OCI-LY1 (cell line): ENCODE data around the gene TBC1D10A.
"Not testable (repeated sequence)": the region's sequence is repeated elsewhere in the genome, so short reads cannot be mapped to it uniquely, and the experiment has no call there.

Experiments used
- H2AFZ ChIP-seq: fragments of 200-600 bp; sonication (generic), shearing (Covaris generic); 2 replicates; pipeline ENCODE4 v1.6.0; 2014; ENCODE audit warnings: antibody characterized with exemption, mild to moderate bottlenecking, low read length
- H3F3A ChIP-seq: fragments of 200-600 bp; sonication (generic), shearing (Covaris generic); 2 replicates; pipeline ENCODE4 v1.6.0; 2014; ENCODE audit warnings: mild to moderate bottlenecking, antibody characterized with exemption, low read length, moderate library complexity; ENCODE audit not compliant: insufficient read depth
- H3K27ac ChIP-seq: fragments of 200-600 bp; sonication (generic); 2 replicates; pipeline ENCODE4 v1.5.1; 2014; ENCODE audit warnings: low read length, mixed run types, mild to moderate bottlenecking, low read depth; ENCODE audit not compliant: poor library complexity, severe bottlenecking
- H3K27me3 ChIP-seq: fragments of 200-600 bp; sonication (generic); 2 replicates; pipeline ENCODE4 v1.6.0; 2014; ENCODE audit warnings: antibody characterized with exemption, mild to moderate bottlenecking, low read length, moderate library complexity; ENCODE audit not compliant: insufficient read depth
- H3K36me3 ChIP-seq: fragments of 200-600 bp; sonication (generic); 2 replicates; pipeline ENCODE4 v1.6.1; 2014; ENCODE audit warnings: mild to moderate bottlenecking, antibody characterized with exemption, low read length, moderate library complexity, mixed read lengths; ENCODE audit not compliant: insufficient read depth
- H3K4me1 ChIP-seq: fragments of 200-600 bp; sonication (generic); 2 replicates; pipeline ENCODE4 v1.5.1; 2014; ENCODE audit warnings: mild to moderate bottlenecking, low read length, moderate library complexity; ENCODE audit not compliant: insufficient read depth, severe bottlenecking
- H3K4me2 ChIP-seq: fragments of 200-600 bp; sonication (generic), shearing (Covaris generic); 2 replicates; pipeline ENCODE4 v1.6.1; 2014; ENCODE audit warnings: low read length
- H3K4me3 ChIP-seq: fragments of 200-600 bp; sonication (generic); 2 replicates; pipeline ENCODE4 v1.5.1; 2014; ENCODE audit warnings: low read length, low read depth, mild to moderate bottlenecking, mixed read lengths; ENCODE audit not compliant: poor library complexity, severe bottlenecking
- H3K79me2 ChIP-seq: fragments of 200-600 bp; shearing (Covaris generic); 2 replicates; pipeline ENCODE4 v1.6.1; 2016; ENCODE audit warnings: mixed run types, low read length, mixed read lengths; ENCODE audit not compliant: insufficient read depth
- H3K9ac ChIP-seq: fragments of 200-600 bp; sonication (generic), shearing (Covaris generic); 2 replicates; pipeline ENCODE4 v1.6.1; 2014; ENCODE audit warnings: mild to moderate bottlenecking, low read length, mixed read lengths
- H3K9me2 ChIP-seq: fragments of 200-600 bp; sonication (generic), shearing (Covaris generic); 2 replicates; pipeline ENCODE4 v1.6.1; 2014; ENCODE audit warnings: low read depth, mild to moderate bottlenecking, low read length, mixed read lengths
- H3K9me3 ChIP-seq: fragments of 200-600 bp; shearing (Covaris generic); 2 replicates; pipeline ENCODE4 v1.6.1; 2014; ENCODE audit warnings: low read length, mixed read lengths
- H4K20me1 ChIP-seq: fragments of 200-600 bp; sonication (generic), shearing (Covaris generic); 2 replicates; pipeline ENCODE4 v1.6.0; 2016; ENCODE audit warnings: mild to moderate bottlenecking, low read length; ENCODE audit not compliant: insufficient read depth
- EZH2 ChIP-seq: fragments of 200-600 bp; sonication (generic), shearing (Covaris generic); IDR thresholded peaks from 2 replicates; pipeline ENCODE4 v1.8.0; 2017; ENCODE audit warnings: borderline replicate concordance, mixed run types, mild to moderate bottlenecking, antibody characterized with exemption, low read length, moderate library complexity, mixed read lengths
- TF ChIP-seq, protein P1 (sequence below): fragments of 200-600 bp; sonication (generic), shearing (Covaris generic); IDR thresholded peaks from 2 replicates; pipeline ENCODE4 v1.5.1; 2017; ENCODE audit warnings: mild to moderate bottlenecking, antibody characterized with exemption, low read length, moderate library complexity, mixed read lengths

TBC1D10A gene

DNA sequence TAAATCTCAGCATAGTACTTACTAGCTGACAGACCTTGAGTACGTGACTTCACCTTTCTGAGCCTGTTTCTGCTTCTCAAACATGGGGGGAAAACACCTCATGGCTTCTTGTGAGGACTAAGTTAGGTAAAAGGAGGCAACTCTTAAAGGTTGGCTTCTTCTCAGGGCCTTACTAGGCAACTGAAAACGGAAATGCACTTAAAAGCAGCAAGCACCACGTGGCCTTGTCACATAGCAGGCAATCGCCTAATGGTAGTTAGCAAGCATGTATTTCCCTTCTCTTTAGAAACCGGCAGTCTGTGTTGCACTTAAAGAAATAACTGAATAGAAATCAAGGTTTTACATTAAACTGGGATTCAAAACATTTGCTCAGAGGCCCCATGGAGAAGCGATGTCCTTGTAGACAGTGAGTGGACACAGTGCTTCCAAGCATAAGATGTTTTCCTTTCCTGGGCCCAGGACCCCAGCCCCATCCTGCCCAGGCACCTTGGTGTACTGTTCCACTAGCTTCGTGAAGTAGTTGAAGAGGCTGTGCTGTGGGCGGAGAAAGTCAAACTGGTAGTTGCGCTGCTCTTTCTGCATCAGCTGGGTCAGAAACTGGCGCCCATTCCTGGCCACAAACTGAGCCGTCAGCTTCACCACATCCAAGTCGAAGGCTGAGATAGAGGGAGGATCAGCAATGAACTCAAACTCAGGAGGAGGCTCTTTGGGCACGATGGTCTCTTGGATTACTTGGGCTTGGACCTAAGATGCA, 17.9 kb upstream of the TBC1D10A start:
- Histone ChIP-seq H3K4me3 (no peak overlapping the region), H4K20me1 (no peaks in the 10 kb centered on the region), H3K27ac (no peak overlapping the region), H3K9me2 (no peaks in the 10 kb centered on the region), H3K4me1 (no peaks in the 10 kb centered on the region), H3K27me3 (no peaks in the 10 kb centered on the region), H3K36me3 (peaks cover 98% of the 10 kb centered on the region), H3F3A (no peaks in the 10 kb centered on the region), H3K79me2 (no peaks in the 10 kb centered on the region), H3K9me3 (no peaks in the 10 kb centered on the region), H3K9ac (no peak overlapping the region), H2AFZ (no peak overlapping the region), H3K4me2 (no peak overlapping the region)
- TF ChIP-seq, protein P1, sequence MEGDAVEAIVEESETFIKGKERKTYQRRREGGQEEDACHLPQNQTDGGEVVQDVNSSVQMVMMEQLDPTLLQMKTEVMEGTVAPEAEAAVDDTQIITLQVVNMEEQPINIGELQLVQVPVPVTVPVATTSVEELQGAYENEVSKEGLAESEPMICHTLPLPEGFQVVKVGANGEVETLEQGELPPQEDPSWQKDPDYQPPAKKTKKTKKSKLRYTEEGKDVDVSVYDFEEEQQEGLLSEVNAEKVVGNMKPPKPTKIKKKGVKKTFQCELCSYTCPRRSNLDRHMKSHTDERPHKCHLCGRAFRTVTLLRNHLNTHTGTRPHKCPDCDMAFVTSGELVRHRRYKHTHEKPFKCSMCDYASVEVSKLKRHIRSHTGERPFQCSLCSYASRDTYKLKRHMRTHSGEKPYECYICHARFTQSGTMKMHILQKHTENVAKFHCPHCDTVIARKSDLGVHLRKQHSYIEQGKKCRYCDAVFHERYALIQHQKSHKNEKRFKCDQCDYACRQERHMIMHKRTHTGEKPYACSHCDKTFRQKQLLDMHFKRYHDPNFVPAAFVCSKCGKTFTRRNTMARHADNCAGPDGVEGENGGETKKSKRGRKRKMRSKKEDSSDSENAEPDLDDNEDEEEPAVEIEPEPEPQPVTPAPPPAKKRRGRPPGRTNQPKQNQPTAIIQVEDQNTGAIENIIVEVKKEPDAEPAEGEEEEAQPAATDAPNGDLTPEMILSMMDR: no peak
- no peak for TF ChIP-seq EZH2

DNA sequence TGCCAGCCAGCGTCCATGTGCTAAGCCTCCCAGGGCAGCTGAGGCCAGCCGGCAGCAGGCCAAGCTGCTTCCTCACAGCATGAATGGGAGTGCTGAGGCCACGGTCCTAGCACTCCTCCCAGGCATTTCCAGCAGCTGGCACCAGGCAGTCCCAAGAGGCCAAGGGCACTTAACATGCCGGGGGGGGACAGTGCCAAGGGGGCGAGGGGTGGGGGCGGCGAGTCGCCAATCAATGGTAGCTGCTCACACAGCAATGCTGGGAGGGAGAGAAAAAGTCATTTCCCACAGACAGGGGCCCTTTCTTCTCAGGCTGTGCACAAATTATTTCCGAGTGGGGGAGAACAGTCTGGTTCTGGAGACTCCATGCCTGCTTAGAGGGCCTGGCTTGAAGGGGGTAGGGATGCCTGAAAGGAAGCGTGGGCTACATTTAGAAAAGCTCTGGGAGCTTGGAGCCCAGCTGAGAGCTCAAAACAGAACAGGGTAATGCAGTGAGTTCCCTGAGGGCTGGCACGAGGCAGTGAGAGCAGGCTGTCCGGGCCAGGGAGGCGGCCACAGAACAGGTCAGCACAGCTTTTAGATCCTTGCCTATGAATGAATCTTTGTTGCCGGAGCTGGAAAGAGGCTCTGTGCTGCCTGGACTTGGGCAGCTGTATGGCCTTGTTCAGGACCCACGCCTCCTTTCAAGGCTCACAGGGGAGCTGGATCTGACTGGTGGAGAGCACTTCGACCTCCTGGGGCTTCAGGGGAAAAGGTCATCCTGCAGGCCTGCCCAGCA, 14.4 kb upstream of the TBC1D10A start:
- TF ChIP-seq EZH2: no peak
- TF ChIP-seq, protein P1: no peak
- H3K4me3 ChIP-seq: no peak overlapping the region

DNA sequence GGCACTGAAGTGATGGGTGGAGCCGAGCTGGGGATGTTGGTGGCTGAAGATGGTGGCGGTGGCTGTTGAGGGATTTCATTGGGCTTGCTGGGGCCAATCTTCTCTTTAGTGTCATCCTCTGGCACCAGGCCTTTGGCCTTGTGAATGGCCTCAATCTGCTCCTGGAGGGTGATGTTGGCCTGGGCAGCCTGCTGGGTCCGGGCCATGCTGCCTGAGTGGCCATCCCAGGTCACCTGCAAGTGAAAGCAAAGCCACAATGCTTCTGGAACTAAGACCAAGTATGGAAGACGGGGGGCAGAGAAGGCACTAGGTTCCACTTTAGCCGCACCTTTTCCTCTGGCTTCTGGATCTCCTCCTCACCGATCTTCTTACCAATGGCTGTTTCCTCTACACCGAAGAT, 12.1 kb upstream of the TBC1D10A start:
- no peaks in the 10 kb centered on the region for H3K9me2 ChIP-seq
- no peaks in the 10 kb centered on the region for H3K79me2 ChIP-seq
- H4K20me1 ChIP-seq: no peaks in the 10 kb centered on the region
- H3F3A ChIP-seq: no peaks in the 10 kb centered on the region
- no peaks in the 10 kb centered on the region for H3K9me3 ChIP-seq
- H2AFZ ChIP-seq: no peak overlapping the region
- H3K27me3 ChIP-seq: no peaks in the 10 kb centered on the region
- no peak overlapping the region for H3K27ac ChIP-seq
- no peaks in the 10 kb centered on the region for H3K4me1 ChIP-seq
- H3K36me3 ChIP-seq: peaks cover 99% of the 10 kb centered on the region
- TF ChIP-seq, protein P1: no peak
- TF ChIP-seq EZH2: no peak
- H3K4me2 ChIP-seq: no peak overlapping the region
- H3K9ac ChIP-seq: no peak overlapping the region
- H3K4me3 ChIP-seq: no peak overlapping the region

More for the DNA sequence above, 14.4 kb upstream of the TBC1D10A start:
- Histone ChIP-seq H3K9ac (no peak overlapping the region), H3K36me3 (peaks cover 99% of the 10 kb centered on the region), H3K9me2 (no peaks in the 10 kb centered on the region), H3K4me1 (no peaks in the 10 kb centered on the region), H3K9me3 (no peaks in the 10 kb centered on the region), H2AFZ (no peak overlapping the region), H3F3A (no peaks in the 10 kb centered on the region), H4K20me1 (no peaks in the 10 kb centered on the region), H3K79me2 (no peaks in the 10 kb centered on the region), H3K27ac (no peak overlapping the region), H3K4me2 (no peak overlapping the region), H3K27me3 (no peaks in the 10 kb centered on the region)

DNA sequence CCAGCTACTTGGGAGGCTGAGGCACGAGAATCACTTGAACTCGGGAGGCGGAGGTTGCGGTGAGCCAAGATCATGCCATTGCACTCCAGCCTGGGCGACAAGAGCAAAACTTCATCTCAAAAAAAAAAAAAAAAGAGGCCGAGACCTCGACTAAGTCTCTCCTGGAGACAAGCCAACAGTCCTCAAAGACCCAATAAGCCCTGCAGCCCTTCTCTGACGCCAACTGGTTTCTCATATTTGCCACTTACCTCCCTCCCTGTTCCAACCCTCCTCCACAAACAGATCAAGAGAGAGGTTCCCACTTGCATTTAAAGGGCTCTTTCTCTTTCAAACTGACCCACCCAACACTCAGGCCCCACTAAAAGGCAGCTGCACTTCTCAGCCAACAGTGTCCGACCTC, 11.6 kb upstream of the TBC1D10A start:
- H3K4me2 ChIP-seq, H2AFZ ChIP-seq, H3K27ac ChIP-seq, H3F3A ChIP-seq, H3K9me3 ChIP-seq, H3K79me2 ChIP-seq, H3K27me3 ChIP-seq, H3K4me1 ChIP-seq, H4K20me1 ChIP-seq, H3K9ac ChIP-seq, H3K4me3 ChIP-seq, H3K9me2 ChIP-seq: not testable (repeated sequence)
- peaks cover 99% of the 10 kb centered on the region for H3K36me3 ChIP-seq
